A549 treated with DMSO at 1 μM for 4 hours (cell line): ENCODE data around the gene ZNF776. TPM values are rescaled to one million over a fixed set of nuclear protein-coding genes. Genes with fewer than 3 reads are reported as not detected.

Experiments used
- total RNA-seq: library from RNA; stranded (reverse); fragments of 200-300 nt; extraction: Qiagen RNA extraction; gene quantifications from 5 replicates; pipeline ENCODE4 v1.2.3, GENCODE V29; 2022; ENCODE audit warnings: low read depth

Gene ZNF776
- 6.1 to 6.9 TPM (median 6.3 TPM) in 5 replicates for total RNA-seq

DNA sequence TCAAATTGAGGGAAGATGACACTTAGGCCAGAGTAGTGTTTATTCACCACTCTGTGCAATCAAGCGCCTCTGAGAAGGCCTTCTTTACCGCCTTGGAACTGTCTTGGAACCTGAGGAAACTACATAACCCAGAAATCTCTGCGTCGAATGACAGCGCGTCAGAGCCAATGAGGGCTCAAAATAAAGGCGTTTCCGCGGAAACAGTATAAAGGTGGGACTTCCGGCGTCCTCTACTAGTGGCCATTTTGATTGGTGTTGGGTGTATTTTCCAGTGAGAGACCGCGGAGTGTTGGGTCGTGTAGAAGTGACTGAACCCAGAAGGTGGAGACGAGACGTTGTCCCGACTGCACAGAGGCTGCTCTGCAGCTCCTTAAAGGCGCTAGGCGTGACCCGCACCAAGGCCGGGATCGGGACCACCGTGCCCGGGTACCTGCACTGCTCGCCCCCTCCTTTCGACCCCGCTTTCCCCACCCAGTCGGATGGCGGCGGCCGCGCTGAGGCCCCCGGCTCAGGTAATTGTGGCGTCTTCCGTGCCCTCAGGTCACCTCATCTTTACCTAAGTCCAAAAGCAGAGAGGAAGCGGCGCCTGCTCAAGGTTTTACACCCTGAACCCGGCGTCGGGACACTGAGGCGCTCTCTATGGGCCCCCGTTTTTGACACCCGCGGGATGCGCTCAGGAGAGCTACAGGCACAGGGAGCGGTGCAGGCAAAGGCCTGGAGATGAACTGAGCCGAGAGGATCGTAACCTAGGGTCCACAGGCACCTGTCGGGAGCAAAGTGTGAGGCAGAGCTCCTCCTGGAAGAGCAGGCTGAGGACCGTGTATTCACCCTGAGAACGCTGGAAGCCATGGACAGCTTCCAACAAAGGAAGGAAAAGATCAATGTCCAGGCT lies at the start of gene ZNF776:
ZNF776 (plus strand) TSS at position 236 of the 892 bp plus-strand sequence; CDS start at position 480, 244 bp downstream.

DNA sequence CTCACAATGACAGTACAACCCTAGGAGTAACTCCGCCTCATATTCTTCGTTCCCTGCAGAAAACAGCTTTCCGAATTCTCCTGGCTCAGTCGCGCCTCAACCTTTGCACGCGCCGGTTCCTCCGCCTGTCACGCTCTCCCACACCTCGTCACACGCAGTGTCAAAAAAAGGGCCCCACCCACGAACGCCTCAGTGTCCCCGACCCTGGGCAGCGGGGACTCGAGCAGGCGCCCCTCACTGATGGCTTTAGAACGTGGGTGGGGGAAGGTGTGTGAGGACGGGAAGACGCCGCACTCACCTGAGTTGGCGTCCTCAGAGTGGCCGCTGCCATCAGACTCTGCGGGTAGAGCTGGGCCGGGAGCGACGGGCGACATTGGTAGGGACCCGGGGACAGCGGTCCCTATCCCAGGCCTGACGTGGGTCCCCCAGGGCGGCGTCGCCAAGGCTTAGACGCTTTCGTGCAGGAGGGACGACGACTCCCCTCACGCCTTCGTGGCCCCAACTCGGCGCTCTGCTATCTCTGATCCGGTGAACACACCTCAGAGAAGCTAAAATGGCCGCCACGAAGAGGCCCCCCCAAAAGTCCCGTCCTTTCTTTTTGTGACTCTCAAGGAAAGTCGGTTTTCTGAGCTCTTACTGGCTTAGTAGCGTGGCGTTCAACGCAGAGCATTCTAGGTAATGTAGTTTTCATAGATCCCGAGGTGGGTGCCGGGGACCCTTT lies 37.8 kb upstream of the ZNF776 start, which contains the start of gene ZNF154:
ZNF154 (minus strand) TSS at position 564 of the 721 bp plus-strand sequence; CDS start at position 331, 233 bp downstream.

GRCh38 chr19:57769345-57770131 lies 22.9 kb downstream of the ZNF776 start, which contains the start of gene ZNF586:
TSS of gene ZNF586 (plus strand) at chr19:57769676. CDS start at chr19:57769843, 167 bp downstream.

Other genes with a start within 250 kb of the ZNF776 start
- gene ZNF773, start 246.9 kb upstream of the ZNF776 start, total RNA-seq = 4.6 to 6.0 TPM (median 4.9 TPM) in 5 replicates
- gene ZNF549, start 219.5 kb upstream of the ZNF776 start, total RNA-seq = 1.4 to 2.3 TPM (median 1.7 TPM) in 5 replicates
- gene ZNF550, start 187.0 kb upstream of the ZNF776 start, total RNA-seq = 3.0 to 4.3 TPM (median 3.8 TPM) in 5 replicates
- 4.0 to 4.9 TPM (median 4.6 TPM) in 5 replicates for gene ZNF416, start 167.9 kb upstream of the ZNF776 start, total RNA-seq
- gene ZIK1, start 162.7 kb upstream of the ZNF776 start, total RNA-seq = not detected in 5 replicates
- 4.6 to 5.5 TPM (median 4.9 TPM) in 5 replicates for gene ZNF530, start 146.9 kb upstream of the ZNF776 start, total RNA-seq
- 6.6 to 9.0 TPM (median 8.3 TPM) in 5 replicates for gene ZNF134, start 132.6 kb upstream of the ZNF776 start, total RNA-seq
- 5.2 to 6.6 TPM (median 6.4 TPM) in 5 replicates for gene ZNF211, start 113.6 kb upstream of the ZNF776 start, total RNA-seq
- not detected in 5 replicates for gene ZSCAN4, start 77.9 kb upstream of the ZNF776 start, total RNA-seq
- gene ZNF551, start 64.8 kb upstream of the ZNF776 start, total RNA-seq = 4.6 to 6.3 TPM (median 5.4 TPM) in 5 replicates
- gene ZNF154, start 37.6 kb upstream of the ZNF776 start, total RNA-seq = not detected in 5 replicates
- 0.78 to 1.0 TPM (median 0.82 TPM) in 5 replicates for gene ZNF671, start 19.2 kb upstream of the ZNF776 start, total RNA-seq
- 6.4 to 7.9 TPM (median 7.0 TPM) in 5 replicates for gene ZNF586, start 22.9 kb downstream of the ZNF776 start, total RNA-seq
- 4.6 to 6.1 TPM (median 5.6 TPM) in 5 replicates for gene ZNF552, start 68.1 kb downstream of the ZNF776 start, total RNA-seq
- 8.9 to 10.8 TPM (median 9.7 TPM) in 5 replicates for gene ZNF587B, start 83.5 kb downstream of the ZNF776 start, total RNA-seq
- 6.2 to 8.4 TPM (median 8.1 TPM) in 5 replicates for gene ZNF587, start 103.0 kb downstream of the ZNF776 start, total RNA-seq
- gene ZNF814, start 142.2 kb downstream of the ZNF776 start, total RNA-seq = 1.7 to 2.6 TPM (median 2.0 TPM) in 5 replicates
- 3.4 to 5.0 TPM (median 3.9 TPM) in 5 replicates for gene ZNF417, start 169.8 kb downstream of the ZNF776 start, total RNA-seq
- gene ZNF418, start 188.6 kb downstream of the ZNF776 start, total RNA-seq = 1.0 to 1.7 TPM (median 1.3 TPM) in 5 replicates
- gene ZNF256, start 200.9 kb downstream of the ZNF776 start, total RNA-seq = 1.1 to 1.4 TPM (median 1.2 TPM) in 5 replicates
- gene C19orf18, start 227.7 kb downstream of the ZNF776 start, total RNA-seq = not detected in 5 replicates